Measurements from ENCODE around the gene COL18A1.
"Not testable (repeated sequence)": the region's sequence is repeated elsewhere in the genome, so short reads cannot be mapped to it uniquely, and the experiment has no call there.

COL18A1 gene

DNA sequence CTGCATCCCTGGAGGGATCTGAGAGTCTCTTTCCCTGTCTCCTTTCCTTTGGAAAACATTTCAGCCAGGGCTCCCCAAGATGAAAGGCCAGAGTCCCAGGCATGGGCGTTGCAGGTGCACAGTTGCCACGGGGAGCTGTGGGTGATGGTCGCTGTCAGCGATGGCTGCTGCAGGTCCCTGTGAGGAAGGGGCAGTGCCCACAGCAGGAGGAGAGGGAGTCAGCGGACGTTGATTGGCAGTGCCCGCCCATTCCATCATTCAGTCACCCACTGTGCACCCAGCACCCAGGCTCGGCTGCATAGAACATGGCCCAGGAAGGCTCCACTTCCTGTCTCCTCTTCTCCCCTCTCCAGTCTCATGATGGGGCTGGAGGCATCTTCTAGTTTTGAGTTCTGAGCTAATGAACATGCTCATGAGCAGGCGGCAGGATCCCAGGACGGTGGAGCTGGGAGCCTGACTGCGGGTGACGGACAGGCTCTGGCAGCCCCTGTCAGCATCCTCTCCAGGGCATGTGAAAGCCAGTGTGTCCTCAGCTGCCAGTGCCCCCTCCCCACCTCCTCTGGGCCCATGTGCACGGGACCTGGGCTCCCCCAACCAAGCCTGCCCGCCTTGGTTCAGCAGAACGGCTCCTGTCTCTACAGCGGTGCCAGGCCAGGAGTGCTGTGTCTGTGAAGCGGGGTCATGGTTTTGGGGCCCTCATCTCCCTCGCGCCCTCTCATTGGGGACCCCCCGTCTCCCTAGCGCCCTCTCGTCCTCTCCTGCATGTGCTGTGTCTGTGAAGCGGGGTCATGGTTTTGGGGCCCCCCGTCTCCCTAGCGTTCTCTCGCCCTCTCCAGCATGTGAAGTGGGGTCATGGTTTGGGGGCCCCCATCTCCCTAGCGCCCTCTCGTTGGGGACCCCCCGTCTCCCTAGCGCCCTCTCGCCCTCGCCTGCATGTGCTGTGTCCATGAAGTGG lies 24.5 kb downstream of the COL18A1 start:
- DNase-seq = no peak

GRCh38 chr21:45430521-45431501 lies 25.8 kb downstream of the COL18A1 start:
- no peak for DNase-seq

DNA sequence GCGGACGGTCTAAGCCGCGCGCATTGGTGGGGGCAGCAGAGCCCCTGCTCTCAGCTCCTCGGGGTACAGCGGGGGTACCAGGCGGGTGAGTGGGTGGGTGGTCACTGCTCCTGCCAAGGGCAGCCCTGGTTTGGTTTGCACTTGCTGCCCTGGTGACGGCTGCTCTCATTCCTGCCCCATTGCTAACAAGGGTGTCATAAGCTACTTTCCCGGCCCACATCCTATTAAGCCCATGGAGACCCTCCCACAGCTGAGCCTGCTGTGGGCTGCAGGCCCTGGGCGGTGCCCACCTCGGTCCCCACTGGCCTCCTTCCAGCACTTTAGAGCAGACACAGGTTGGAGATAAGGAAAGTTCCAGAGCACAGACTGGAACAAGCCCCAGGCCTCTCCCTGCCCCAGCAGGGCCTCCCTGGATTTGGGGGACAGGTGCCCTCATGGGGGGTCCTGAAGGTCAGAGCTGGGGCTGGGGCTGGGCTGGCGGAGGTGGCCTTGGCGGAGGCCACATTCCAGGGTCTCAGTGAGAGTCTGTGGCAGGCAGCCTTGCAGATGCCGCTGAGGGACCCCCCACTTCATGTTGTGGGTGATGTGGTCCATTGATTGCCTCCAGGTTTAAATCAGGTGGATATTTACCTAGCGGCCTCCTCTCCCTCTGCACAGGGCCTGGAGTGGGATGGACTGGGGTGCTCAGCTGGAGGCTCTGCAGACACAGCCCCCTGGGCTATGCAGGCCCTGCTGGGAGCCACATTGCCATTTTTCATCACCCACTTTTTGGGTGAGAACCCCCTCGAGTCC lies 27.0 kb downstream of the COL18A1 start:
- DNase-seq = no peak

DNA sequence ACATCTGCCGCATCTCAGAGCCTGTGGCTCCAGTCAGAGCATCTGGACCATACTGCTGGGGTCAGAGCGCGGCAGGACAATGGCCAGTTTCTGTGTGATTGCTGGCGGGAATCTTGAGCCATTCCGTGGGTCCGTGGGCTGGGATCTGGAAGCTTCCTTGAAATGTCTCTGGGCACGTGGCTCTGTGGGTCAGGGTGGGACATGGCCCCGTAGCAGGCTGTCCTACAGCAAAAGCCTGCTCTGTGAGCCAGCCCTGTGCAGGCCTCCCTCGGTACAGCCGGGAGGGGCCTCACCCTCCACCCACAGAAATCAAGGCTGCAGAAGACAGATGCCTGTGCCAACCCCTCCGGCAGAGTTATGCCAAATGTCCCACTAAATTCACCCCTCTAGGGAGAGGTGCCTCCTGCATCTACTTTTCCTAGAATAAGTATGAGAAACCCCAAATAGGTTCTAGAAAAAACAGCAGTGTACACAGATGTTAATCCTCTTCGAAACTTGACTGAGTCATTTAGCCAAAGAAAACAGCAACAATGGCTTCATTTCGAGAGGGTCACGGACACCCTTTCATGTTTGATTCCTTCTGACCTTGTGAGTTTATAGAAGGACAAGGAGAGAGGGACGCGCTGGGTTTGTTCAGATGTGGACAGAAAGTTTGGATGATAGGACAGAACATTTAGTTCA lies 27.8 kb downstream of the COL18A1 start:
- no peak for DNase-seq

GRCh38 chr21:45433301-45433700 lies 28.3 kb downstream of the COL18A1 start:
- no peak for DNase-seq

DNA sequence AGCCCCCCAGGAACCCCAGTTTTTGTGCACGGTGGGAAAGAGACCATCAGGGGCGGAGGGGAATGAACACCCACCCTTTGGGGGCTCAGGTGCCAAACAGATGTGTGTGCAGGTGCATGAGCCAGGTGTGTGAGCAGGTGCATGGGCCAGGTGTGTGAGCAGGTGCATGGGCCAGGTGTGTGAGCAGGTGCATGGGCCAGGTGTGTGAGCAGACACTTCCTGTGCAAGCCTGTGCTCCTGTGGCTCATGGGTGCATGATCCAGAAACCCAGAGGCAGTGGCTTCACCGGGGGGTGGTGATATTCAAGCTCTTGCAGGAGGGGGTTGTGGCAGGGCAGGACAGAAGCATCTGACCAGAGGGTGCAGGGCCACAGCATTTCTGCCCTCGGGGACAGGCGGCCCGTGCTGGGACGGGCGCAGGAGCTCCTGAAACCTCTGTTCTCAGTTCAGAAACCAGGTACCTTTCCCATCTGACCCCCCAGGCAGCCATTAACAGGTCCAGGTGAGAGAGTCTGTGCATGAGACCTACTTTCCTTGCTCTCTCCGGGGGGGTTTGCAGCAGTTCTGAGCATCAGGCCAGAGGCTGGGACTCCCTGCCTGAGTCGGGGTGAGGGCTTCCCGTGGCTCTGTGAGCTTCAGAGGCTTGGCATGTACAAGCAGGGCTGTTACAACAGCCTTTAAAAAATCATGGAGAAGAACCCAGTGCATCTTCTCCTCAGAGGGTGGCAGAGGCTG lies 29.1 kb downstream of the COL18A1 start:
- DNase-seq = no peak

GRCh38 chr21:45434645-45435217 lies 29.8 kb downstream of the COL18A1 start:
- no peak for DNase-seq

DNA sequence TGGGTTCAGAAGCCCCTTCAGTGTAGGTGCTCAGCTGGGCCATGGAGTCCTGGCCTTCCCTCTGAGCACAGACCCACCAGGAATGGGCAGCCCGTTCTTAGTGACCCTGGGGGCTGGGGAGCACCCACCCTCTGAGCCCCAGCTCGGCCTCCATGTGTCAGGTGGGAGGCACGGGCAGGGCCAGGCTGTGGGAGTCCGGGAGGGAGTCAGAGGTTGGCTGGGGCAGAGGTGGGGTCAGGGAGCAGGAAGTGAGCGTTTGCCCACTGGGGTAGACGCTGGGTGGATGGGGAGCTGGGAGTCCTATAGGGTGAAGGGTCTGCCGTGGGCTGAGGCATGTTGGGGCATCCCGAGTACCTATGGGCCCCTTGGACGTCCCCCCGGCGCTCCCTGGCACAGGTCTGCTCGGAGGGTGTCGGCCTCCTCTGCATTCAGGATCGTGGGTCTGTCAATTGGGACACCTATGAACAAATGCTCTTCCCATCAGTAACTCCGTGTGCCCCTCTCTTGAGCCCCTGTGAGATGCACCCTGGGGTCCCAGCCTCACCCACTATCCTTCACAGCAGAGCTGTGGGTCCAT lies 30.5 kb downstream of the COL18A1 start:
- no peak for DNase-seq

- DNase-seq = peak; percentile 23
Measured at GRCh38 chr21:45436351-45437065, 31.5 kb downstream of the COL18A1 start.

- not testable (repeated sequence) for DNase-seq
Measured at GRCh38 chr21:45437844-45438243, 32.9 kb downstream of the COL18A1 start.

- no peak for DNase-seq
Measured at GRCh38 chr21:45438391-45439145, 33.6 kb downstream of the COL18A1 start.

- peak; percentile 74 for DNase-seq
Measured at GRCh38 chr21:45439161-45439872, 34.4 kb downstream of the COL18A1 start.

DNA sequence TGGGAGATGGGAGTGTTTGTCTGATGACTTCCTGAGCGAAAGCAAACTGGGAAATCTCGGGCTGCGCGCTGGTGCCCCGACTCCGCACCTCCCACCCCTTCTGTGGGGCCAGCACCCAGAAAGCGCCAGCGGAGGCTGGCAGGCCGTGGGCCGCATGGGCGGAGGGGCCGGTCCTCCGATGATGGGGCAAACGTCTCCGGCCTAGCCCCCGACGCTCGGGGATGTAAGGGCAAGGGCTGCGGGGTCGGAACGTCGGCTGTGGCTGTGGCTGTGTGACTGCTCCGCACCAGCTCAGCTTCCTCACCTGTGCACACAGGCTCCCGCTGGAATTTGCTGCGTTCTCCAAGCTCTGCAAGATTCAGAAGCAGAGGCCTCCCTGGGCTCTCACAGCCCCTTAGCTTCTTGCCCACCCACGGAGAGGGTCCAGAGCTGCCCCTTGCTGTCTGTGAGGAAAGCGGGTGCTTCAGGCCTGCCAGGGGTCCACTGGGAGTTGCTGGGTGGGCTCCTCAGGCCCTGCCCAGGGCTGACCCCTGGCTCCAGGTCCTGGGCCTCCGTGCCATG lies 35.0 kb downstream of the COL18A1 start:
- DNase-seq = no peak

- DNase-seq = no peak
Measured at GRCh38 chr21:45440736-45441350, 35.9 kb downstream of the COL18A1 start.

DNA sequence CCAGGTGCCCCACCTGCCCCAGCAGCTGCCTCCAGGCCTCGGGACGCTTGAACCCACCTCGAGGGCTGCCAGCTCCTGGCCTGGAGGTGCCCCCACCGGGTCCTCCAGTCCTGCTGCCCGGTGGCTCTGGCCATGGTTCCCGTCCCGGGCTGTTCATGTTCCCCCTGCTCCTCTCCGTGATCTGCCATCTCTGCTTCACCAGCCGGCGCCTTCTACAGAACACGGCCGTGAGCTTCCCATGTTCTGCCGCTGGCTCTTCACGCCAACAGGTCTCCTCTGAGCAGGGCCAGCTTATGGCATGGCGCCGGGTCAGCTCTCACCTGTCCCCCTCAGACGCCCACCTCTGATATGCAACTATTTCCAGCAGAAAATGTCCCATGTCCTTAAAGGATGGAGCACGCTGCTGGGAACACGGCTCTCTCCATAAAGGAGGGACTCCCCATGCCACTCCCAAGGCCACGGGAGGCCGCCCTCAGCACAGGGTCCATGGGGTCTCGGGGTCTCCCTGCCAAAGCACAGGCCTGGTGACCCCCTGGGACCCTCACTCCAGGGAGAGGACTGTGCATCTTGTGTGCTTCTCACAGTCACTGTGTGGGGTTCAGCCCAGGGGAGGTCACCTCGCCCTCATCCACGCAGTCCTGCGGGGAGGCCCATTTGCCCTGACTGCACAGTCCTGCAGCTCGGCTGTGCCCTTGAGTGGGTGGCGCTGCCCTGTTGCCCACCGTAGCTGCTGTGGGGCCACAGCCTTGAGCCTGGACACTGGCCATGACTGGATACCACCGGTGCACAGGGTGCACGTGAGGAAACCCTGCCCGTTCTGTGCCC lies 36.7 kb downstream of the COL18A1 start:
- no peak for DNase-seq

DNA sequence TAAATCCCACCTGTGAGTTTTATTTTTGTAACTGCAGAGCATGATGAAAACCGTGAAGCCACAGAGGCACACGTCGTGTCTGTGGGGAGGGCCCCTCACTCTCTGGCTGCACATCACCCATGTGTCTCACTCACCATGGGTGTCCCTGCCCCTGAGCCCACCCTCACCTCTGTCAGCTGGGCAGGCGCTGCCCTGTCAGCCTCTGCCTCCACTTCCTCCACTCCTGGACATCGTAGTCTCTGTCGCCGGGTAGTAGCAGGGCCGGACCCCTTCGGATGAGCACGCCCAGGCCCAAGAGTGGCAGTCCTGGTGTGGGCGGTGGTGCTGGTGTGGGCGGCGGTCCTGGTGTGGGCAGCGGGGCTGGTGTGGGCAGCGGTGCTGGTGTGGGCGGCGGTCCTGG lies 37.3 kb downstream of the COL18A1 start:
- no peak for DNase-seq

Measured in inflammatory macrophage treated with lipopolysaccharide for 4 hours (primary cell).